BLaER1 treated with 17β-estradiol and CSF1 and Interleukin-3, amounts not matched to agents 10 nM and 100 nM (cell line): ENCODE data around the gene GPR21.

Experiments used
- H3K27ac ChIP-seq, 11 experiments: shearing (Covaris generic); formaldehyde crosslinking; 2 replicates each; pipeline ENCODE4 v1.8.1; 2022
- H3K27me3 ChIP-seq, 11 experiments: shearing (Covaris generic); formaldehyde crosslinking; 2 replicates each; pipeline ENCODE4 v1.8.1; 2022
- H3K36me3 ChIP-seq, 11 experiments: shearing (Covaris generic); formaldehyde crosslinking; 2 replicates each; pipeline ENCODE4 v1.8.1; 2022
- H3K4me1 ChIP-seq, 10 experiments: shearing (Covaris generic); formaldehyde crosslinking; 2 replicates each; pipeline ENCODE4 v1.8.1; 2022
- H3K4me2 ChIP-seq, 11 experiments: shearing (Covaris generic); formaldehyde crosslinking; 2 replicates each; pipeline ENCODE4 v1.8.1; 2022
- H3K4me3 ChIP-seq, 10 experiments: shearing (Covaris generic); formaldehyde crosslinking; 2 replicates each; pipeline ENCODE4 v1.8.1; 2022
- H3K9ac ChIP-seq, 11 experiments: shearing (Covaris generic); formaldehyde crosslinking; 2 replicates each; pipeline ENCODE4 v1.8.1; 2022
- H3K9me3 ChIP-seq, 11 experiments: shearing (Covaris generic); formaldehyde crosslinking; replicated peaks in 1 of 11; 2 replicates each; pipeline ENCODE4 v1.8.1; 2022
- H4K20me1 ChIP-seq, 11 experiments: shearing (Covaris generic); formaldehyde crosslinking; 2 replicates each; pipeline ENCODE4 v1.8.1; 2022
- Cebpa-rat ChIP-seq, 11 experiments: shearing (Covaris generic); IDR thresholded peaks; 2 replicates each; pipeline ENCODE4 v1.8.1; 2022

The GPR21 gene

DNA sequence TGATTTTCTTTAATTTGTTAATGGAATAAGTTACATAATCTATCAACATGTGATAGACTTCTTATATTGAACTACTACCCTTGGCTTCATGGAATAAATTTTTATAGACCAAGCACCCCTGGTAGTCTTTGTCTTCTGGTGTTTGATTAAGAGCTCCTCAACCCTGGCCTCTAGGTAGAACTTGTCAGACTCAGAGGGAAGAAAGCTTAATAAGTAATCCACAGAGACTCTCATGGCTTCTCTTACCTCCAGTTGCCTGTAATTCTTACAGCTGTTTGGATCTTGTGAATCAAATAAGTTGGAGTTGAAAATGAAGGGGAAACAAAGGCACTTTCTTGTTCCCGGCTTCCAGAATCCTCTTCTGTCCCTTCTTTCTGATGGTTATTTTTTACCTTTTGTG lies 7.0 kb upstream of the GPR21 start:
- Histone ChIP-seq H3K4me2 (no peak overlapping the region), H3K4me1 (peaks cover 10 to 16% (median 14%) of the 10 kb centered on the region in 10 experiments; a peak in 18 of 20 replicates)

GRCh38 chr9:123027517-123027916 lies 6.0 kb upstream of the GPR21 start:
- peaks cover 0 to 17% (median 0%) of the 10 kb centered on the region in 11 experiments; a peak in 2 of 22 replicates for H4K20me1 ChIP-seq
- no peaks in the 10 kb centered on the region for H3K9me3 ChIP-seq
- no peak overlapping the region for H3K4me3 ChIP-seq
- peaks cover 10 to 16% (median 14%) of the 10 kb centered on the region in 10 experiments; a peak in 18 of 20 replicates for H3K4me1 ChIP-seq
- H3K27me3 ChIP-seq: no peaks in the 10 kb centered on the region
- no peak overlapping the region for H3K27ac ChIP-seq
- peaks cover 20 to 90% (median 51%) of the 10 kb centered on the region in 11 experiments for H3K36me3 ChIP-seq
- H3K9ac ChIP-seq: no peak overlapping the region
- no peak for TF ChIP-seq Cebpa-rat (IDR thresholded peaks at IDR 0.05)
- peak overlapping the region; percentile 5 to 54 (median 32); a peak in 13 of 22 replicates for H3K4me2 ChIP-seq

More for the DNA sequence above, 7.0 kb upstream of the GPR21 start:
- Histone ChIP-seq H3K9me3 (no peaks in the 10 kb centered on the region), H3K27ac (no peak overlapping the region), H3K36me3 (peaks cover 23 to 89% (median 57%) of the 10 kb centered on the region in 11 experiments), H3K4me3 (no peak overlapping the region), H3K9ac (no peak overlapping the region), H4K20me1 (peaks cover 0 to 9% (median 0%) of the 10 kb centered on the region in 11 experiments; a peak in 2 of 22 replicates), H3K27me3 (no peaks in the 10 kb centered on the region)
- TF ChIP-seq Cebpa-rat (IDR thresholded peaks at IDR 0.05): no peak

- no peak overlapping the region for H3K9ac ChIP-seq
- no peaks in the 10 kb centered on the region for H3K9me3 ChIP-seq
- peaks cover 0 to 23% (median 0%) of the 10 kb centered on the region in 11 experiments; a peak in 4 of 22 replicates for H4K20me1 ChIP-seq
- no peaks in the 10 kb centered on the region for H3K27me3 ChIP-seq
- no peak for TF ChIP-seq Cebpa-rat (IDR thresholded peaks at IDR 0.05)
- H3K36me3 ChIP-seq: peaks cover 20 to 89% (median 47%) of the 10 kb centered on the region in 11 experiments
- H3K4me2 ChIP-seq: peak overlapping the region in 4 of 11 experiments; percentile 5 to 37 (median 31); a peak in 4 of 22 replicates
- H3K4me3 ChIP-seq: no peak overlapping the region
- H3K4me1 ChIP-seq: peaks cover 10 to 17% (median 14%) of the 10 kb centered on the region in 10 experiments; a peak in 18 of 20 replicates
- no peak overlapping the region for H3K27ac ChIP-seq
Observed at GRCh38 chr9:123028136-123028535, 5.3 kb upstream of the GPR21 start.

DNA sequence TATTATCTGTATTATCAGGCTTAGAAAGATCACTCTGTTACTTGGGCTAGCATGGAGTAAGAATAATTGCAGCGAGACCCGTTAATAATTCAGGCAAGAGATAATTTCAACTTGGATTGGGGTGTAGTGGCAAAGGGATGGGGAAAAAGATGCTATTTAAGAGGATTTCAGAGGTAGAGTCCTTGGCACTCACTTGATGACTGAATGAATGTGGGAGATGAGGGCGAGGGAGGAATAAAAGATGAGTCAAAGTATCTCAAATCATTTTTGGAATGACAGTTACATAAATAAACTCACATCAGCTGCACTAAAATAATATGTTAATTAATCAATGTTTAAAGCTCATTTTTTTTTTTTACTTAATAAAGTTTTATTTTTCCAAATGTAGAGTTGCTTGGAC lies 4.5 kb upstream of the GPR21 start:
- no peak overlapping the region for H3K9ac ChIP-seq
- H3K4me3 ChIP-seq: no peak overlapping the region
- peaks cover 0 to 31% (median 4%) of the 10 kb centered on the region in 11 experiments; a peak in 9 of 22 replicates for H4K20me1 ChIP-seq
- H3K27me3 ChIP-seq: no peaks in the 10 kb centered on the region
- H3K4me2 ChIP-seq: no peak overlapping the region
- H3K9me3 ChIP-seq: no peaks in the 10 kb centered on the region
- peaks cover 21 to 90% (median 43%) of the 10 kb centered on the region in 11 experiments for H3K36me3 ChIP-seq
- TF ChIP-seq Cebpa-rat (IDR thresholded peaks at IDR 0.05): no peak
- H3K27ac ChIP-seq: no peak overlapping the region
- peaks cover 10 to 21% (median 15%) of the 10 kb centered on the region in 10 experiments; a peak in 18 of 20 replicates for H3K4me1 ChIP-seq

- Histone ChIP-seq H3K4me3 (no peak overlapping the region), H3K4me1 (peaks cover 8 to 19% (median 11%) of the 10 kb centered on the region in 10 experiments; a peak in 18 of 20 replicates), H4K20me1 (peaks cover 0 to 43% (median 8%) of the 10 kb centered on the region in 11 experiments; a peak in 10 of 22 replicates), H3K27ac (no peak overlapping the region), H3K27me3 (no peaks in the 10 kb centered on the region), H3K9me3 (no peaks in the 10 kb centered on the region), H3K9ac (no peak overlapping the region), H3K4me2 (no peak overlapping the region), H3K36me3 (peaks cover 26 to 88% (median 43%) of the 10 kb centered on the region in 11 experiments; a peak in 21 of 22 replicates)
- no peak for TF ChIP-seq Cebpa-rat (IDR thresholded peaks at IDR 0.05)
Observed at GRCh38 chr9:123031963-123032362, 1.5 kb upstream of the GPR21 start.

DNA sequence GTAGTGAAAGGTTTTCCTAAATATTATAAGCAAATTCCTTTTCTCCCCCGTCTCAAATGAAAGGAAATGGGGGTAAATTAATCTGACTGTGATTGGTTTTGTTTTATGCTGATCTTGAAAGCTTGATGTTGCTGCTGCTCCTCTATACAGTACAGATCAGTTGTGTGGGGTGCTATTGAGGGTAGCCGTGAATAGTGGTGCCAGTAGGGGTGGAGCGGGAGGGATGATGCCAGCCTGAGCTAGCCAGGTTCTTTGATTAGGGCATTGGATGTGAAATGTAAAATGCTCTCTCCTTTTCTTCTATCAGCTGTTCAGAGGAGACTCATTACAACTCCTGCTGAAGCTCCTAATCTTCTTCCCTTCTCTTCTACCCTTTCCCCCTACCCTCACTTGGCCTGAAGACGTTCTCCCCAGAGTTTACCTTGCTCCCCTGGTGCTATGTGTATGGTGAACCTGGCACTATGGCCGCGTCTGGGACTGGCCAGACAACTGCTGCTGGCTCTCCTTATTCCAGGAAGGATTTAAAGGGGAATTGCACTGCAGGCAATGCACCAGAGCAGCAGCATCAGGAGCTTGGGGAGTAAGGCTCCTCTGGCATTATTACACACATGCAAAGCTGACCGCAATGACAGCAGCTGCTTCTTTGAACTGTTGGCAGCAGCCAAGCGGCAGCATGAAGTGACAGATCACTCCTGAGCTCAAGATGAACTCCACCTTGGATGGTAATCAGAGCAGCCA lies 566 bp downstream of the GPR21 start:
- Histone ChIP-seq H4K20me1 (peaks cover 0 to 38% (median 8%) of the 10 kb centered on the region in 11 experiments; a peak in 10 of 22 replicates), H3K9ac (no peak overlapping the region), H3K9me3 (no peaks in the 10 kb centered on the region), H3K4me3 (no peak overlapping the region), H3K4me2 (peak overlapping the region in 3 of 11 experiments; percentile 2 to 27 (median 5); a peak in 1 of 22 replicates), H3K36me3 (peaks cover 21 to 78% (median 30%) of the 10 kb centered on the region in 11 experiments; a peak in 21 of 22 replicates), H3K27ac (no peak overlapping the region), H3K4me1 (peaks cover 0 to 6% (median 3%) of the 10 kb centered on the region in 10 experiments; a peak in 3 of 20 replicates), H3K27me3 (no peaks in the 10 kb centered on the region)
- no peak for TF ChIP-seq Cebpa-rat (IDR thresholded peaks at IDR 0.05)

DNA sequence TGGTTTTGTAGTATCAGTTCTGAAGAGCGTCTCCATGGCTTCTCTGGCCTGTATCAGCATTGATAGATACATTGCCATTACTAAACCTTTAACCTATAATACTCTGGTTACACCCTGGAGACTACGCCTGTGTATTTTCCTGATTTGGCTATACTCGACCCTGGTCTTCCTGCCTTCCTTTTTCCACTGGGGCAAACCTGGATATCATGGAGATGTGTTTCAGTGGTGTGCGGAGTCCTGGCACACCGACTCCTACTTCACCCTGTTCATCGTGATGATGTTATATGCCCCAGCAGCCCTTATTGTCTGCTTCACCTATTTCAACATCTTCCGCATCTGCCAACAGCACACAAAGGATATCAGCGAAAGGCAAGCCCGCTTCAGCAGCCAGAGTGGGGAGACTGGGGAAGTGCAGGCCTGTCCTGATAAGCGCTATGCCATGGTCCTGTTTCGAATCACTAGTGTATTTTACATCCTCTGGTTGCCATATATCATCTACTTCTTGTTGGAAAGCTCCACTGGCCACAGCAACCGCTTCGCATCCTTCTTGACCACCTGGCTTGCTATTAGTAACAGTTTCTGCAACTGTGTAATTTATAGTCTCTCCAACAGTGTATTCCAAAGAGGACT lies 1.5 kb downstream of the GPR21 start:
- no peaks in the 10 kb centered on the region for H3K27me3 ChIP-seq
- peaks cover 17 to 71% (median 23%) of the 10 kb centered on the region in 11 experiments; a peak in 21 of 22 replicates for H3K36me3 ChIP-seq
- H3K4me1 ChIP-seq: peaks cover 0 to 13% (median 4%) of the 10 kb centered on the region in 10 experiments; a peak in 5 of 20 replicates
- H3K4me2 ChIP-seq: no peak overlapping the region
- no peaks in the 10 kb centered on the region for H3K9me3 ChIP-seq
- no peak overlapping the region for H3K4me3 ChIP-seq
- no peak overlapping the region for H3K9ac ChIP-seq
- TF ChIP-seq Cebpa-rat (IDR thresholded peaks at IDR 0.05): no peak
- H4K20me1 ChIP-seq: peaks cover 0 to 41% (median 8%) of the 10 kb centered on the region in 11 experiments; a peak in 10 of 22 replicates
- H3K27ac ChIP-seq: no peak overlapping the region

DNA sequence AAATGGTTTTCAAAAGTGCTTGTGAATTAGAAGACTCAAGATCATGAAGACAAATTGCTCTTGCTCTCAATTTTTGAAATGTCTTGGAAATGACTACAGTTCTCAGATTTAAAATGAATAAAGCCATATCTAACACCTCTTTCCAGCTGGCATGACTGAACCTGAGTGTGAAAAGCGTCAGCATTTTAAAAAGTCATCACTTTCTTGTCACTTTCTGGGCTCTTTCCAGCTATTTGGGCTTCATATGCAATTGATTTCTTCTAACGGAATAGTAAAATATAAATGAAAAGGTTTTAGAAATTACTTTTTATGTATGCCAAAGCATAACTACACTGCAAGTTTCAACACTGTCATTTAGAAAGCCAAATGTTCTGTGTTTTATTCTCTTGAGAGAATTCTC lies 2.3 kb downstream of the GPR21 start:
- Histone ChIP-seq H3K4me3 (no peak overlapping the region), H3K4me1 (peaks cover 0 to 14% (median 4%) of the 10 kb centered on the region in 10 experiments; a peak in 6 of 20 replicates), H4K20me1 (peaks cover 0 to 41% (median 8%) of the 10 kb centered on the region in 11 experiments; a peak in 10 of 22 replicates), H3K9ac (no peak overlapping the region), H3K27me3 (no peaks in the 10 kb centered on the region), H3K4me2 (no peak overlapping the region), H3K36me3 (peaks cover 17 to 69% (median 29%) of the 10 kb centered on the region in 11 experiments; a peak in 21 of 22 replicates), H3K27ac (no peak overlapping the region), H3K9me3 (no peaks in the 10 kb centered on the region)
- no peak for TF ChIP-seq Cebpa-rat (IDR thresholded peaks at IDR 0.05)
